ENCODE results near the gene SLC22A3. TPM values are rescaled to one million over a fixed set of nuclear protein-coding genes. Genes with fewer than 3 reads are reported as not detected.

The SLC22A3 gene
- total RNA-seq, 1 experiment from 2014 or later = 8.1 TPM

DNA sequence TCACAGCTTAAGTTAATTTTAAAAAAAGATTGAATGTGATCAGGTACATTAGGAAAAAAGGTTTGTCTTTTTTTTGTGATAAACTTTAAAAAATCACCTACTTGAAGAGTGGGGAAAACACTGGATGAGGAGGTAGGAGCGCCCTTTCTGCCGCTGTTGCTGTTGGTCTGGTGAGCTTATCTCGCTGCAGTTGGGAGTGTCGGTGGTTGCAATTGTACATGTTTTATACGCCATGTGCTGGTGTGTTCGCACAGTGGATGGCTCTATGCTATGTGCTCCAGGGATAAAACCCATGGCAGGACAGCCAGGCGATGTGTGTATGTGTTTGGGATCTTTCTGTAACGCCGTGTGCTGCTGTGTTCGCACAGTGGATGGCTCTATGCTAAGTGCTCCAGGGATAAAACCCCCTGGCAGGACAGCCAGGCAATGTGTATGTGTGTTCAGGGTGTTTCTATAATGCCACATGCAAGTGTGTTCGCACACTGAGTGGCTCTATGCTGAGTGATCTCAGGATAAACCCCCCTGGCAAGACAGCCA is 1.7 kb downstream of the SLC22A3 start:
- no TSS peak for BruUV-seq (replicated peaks)

DNA sequence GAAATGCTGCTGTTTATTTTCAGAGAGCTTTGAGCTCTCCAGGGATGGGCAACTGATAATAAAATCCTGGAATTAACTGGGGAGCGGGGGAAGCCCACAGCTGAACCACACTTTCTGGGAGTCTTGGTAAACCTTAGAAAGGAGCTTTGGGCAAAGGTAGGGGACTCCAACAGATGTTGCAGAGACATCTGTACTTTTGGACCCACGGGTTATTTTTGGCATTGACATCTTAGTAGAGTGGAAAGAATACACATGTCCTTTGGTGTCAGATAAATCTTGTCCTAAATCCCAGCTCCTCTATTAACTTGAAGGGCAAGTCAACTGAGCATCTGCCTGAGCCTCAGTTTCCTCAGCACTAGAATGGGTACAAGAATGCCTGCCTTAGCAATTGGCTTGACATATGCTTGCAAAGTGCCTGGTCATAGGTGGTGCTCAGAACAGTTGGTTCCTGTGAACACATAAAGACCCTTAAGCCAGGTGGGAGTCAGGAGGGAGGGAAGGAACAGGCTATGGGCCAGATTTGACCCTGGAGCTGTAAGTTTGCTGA is 5.8 kb downstream of the SLC22A3 start:
- CTCF ChIA-PET = interaction anchor here (1.2 kb wide), 1 partner anchor 17 kb away, joined by 3 read pairs; no protein-coding TSS in a partner anchor
- intact Hi-C loops (cut with micrococcal nuclease; ENCODE audit: unreplicated experiment) = no loop called here
- H3K27ac Mint-ChIP-seq (ENCODE audit: unreplicated experiment) = no peak overlapping the region
- H3K27me3 Mint-ChIP-seq (ENCODE audit: unreplicated experiment) = no peaks in the 10 kb centered on the region
- TF ChIP-seq, protein P1, sequence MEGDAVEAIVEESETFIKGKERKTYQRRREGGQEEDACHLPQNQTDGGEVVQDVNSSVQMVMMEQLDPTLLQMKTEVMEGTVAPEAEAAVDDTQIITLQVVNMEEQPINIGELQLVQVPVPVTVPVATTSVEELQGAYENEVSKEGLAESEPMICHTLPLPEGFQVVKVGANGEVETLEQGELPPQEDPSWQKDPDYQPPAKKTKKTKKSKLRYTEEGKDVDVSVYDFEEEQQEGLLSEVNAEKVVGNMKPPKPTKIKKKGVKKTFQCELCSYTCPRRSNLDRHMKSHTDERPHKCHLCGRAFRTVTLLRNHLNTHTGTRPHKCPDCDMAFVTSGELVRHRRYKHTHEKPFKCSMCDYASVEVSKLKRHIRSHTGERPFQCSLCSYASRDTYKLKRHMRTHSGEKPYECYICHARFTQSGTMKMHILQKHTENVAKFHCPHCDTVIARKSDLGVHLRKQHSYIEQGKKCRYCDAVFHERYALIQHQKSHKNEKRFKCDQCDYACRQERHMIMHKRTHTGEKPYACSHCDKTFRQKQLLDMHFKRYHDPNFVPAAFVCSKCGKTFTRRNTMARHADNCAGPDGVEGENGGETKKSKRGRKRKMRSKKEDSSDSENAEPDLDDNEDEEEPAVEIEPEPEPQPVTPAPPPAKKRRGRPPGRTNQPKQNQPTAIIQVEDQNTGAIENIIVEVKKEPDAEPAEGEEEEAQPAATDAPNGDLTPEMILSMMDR (IDR thresholded peaks at IDR 0.05; ENCODE audit: unreplicated experiment) = no peak
- no peak overlapping the region for H3K4me3 Mint-ChIP-seq (ENCODE audit: low read depth, unreplicated experiment)
- no TSS peak for BruUV-seq (replicated peaks)
- no peak for DNase-seq
- H3K36me3 Mint-ChIP-seq (ENCODE audit: insufficient read depth, unreplicated experiment) = peaks cover 11% of the 10 kb centered on the region
- peaks cover 40% of the 10 kb centered on the region for H3K4me1 Mint-ChIP-seq (ENCODE audit: low read depth, unreplicated experiment)
- H3K9me3 Mint-ChIP-seq (ENCODE audit: low read depth, unreplicated experiment) = no peaks in the 10 kb centered on the region

More for the DNA sequence above, 1.7 kb downstream of the SLC22A3 start:
- Mint-ChIP-seq H3K27me3 (ENCODE audit: unreplicated experiment) (no peaks in the 10 kb centered on the region), H3K9me3 (ENCODE audit: low read depth, unreplicated experiment) (no peaks in the 10 kb centered on the region), H3K36me3 (ENCODE audit: insufficient read depth, unreplicated experiment) (peaks cover 24% of the 10 kb centered on the region), H3K4me3 (ENCODE audit: low read depth, unreplicated experiment) (peak overlapping the region; percentile 83), H3K27ac (ENCODE audit: unreplicated experiment) (no peak overlapping the region), H3K4me1 (ENCODE audit: low read depth, unreplicated experiment) (peaks cover 18% of the 10 kb centered on the region)
- CTCF ChIA-PET = no interaction called here
- no peak for DNase-seq
- intact Hi-C loops (cut with micrococcal nuclease; ENCODE audit: unreplicated experiment) = loop anchor here (2.0 to 5.0 kb wide), 2 partner anchors 42 to 211 kb away; no protein-coding TSS in a partner anchor
- TF ChIP-seq, protein P1 (IDR thresholded peaks at IDR 0.05; ENCODE audit: unreplicated experiment) = no peak

DNA sequence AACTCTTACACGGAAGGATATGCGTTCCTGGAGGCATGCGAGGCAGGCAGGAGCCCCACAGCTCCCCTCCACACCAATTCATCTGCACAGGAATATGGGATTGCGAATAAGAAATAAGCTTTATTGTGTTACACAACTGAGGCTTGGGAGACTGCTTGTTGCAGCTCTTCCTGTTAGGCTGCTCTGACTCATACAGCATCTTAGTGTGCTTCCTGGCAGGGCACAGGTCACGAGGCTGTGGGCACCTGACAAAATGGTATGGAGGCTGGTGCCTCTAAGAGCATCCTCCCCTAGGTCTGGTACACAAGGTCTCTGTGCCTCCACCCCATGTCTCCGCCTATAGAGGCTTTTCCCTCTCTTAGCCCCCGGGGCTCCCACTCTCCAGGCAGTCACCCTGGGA is 6.8 kb downstream of the SLC22A3 start:
- DNase-seq = peak; percentile 62
- BruUV-seq (replicated peaks) = no TSS peak
- intact Hi-C loops (cut with micrococcal nuclease; ENCODE audit: unreplicated experiment) = no loop called here
- CTCF ChIA-PET = interaction anchor here (0.8 to 1.2 kb wide), 5 partner anchors 10 to 40 kb away, joined by 3 to 4 read pairs (median 3); no protein-coding TSS in a partner anchor
- Mint-ChIP-seq H3K27me3 (ENCODE audit: unreplicated experiment) (no peaks in the 10 kb centered on the region), H3K9me3 (ENCODE audit: low read depth, unreplicated experiment) (no peaks in the 10 kb centered on the region), H3K27ac (ENCODE audit: unreplicated experiment) (peak overlapping the region; percentile 67), H3K4me1 (ENCODE audit: low read depth, unreplicated experiment) (peaks cover 30% of the 10 kb centered on the region), H3K36me3 (ENCODE audit: insufficient read depth, unreplicated experiment) (peaks cover 1% of the 10 kb centered on the region), H3K4me3 (ENCODE audit: low read depth, unreplicated experiment) (no peak overlapping the region)
- TF ChIP-seq, protein P1 (IDR thresholded peaks at IDR 0.05; ENCODE audit: unreplicated experiment) = no peak

- DNase-seq = no peak
- TF ChIP-seq, protein P1 (IDR thresholded peaks at IDR 0.05; ENCODE audit: unreplicated experiment) = no peak
- Mint-ChIP-seq H3K27ac (ENCODE audit: unreplicated experiment) (peak overlapping the region; percentile 67), H3K36me3 (ENCODE audit: insufficient read depth, unreplicated experiment) (no peaks in the 10 kb centered on the region), H3K9me3 (ENCODE audit: low read depth, unreplicated experiment) (no peaks in the 10 kb centered on the region), H3K4me1 (ENCODE audit: low read depth, unreplicated experiment) (peaks cover 33% of the 10 kb centered on the region), H3K4me3 (ENCODE audit: low read depth, unreplicated experiment) (no peak overlapping the region), H3K27me3 (ENCODE audit: unreplicated experiment) (no peaks in the 10 kb centered on the region)
- no TSS peak for BruUV-seq (replicated peaks)
- CTCF ChIA-PET = interaction anchor here (0.6 kb wide), 1 partner anchor 29 kb away, joined by 8 read pairs; no protein-coding TSS in a partner anchor
- intact Hi-C loops (cut with micrococcal nuclease; ENCODE audit: unreplicated experiment) = no loop called here
Observed at GRCh38 chr6:160356074-160356744, 8.0 kb downstream of the SLC22A3 start.
